Mononuclear cell (primary cell): ENCODE results near the gene GALNT14. TPM values are rescaled to one million over a fixed set of nuclear protein-coding genes. Genes with fewer than 3 reads are reported as not detected.

ENCODE experiments used
- H3K27me3 ChIP-seq: 2 replicates; pipeline ENCODE4 v1.6.0; 2011; ENCODE audit warnings: low read length, control low read depth; ENCODE audit not compliant: insufficient read depth
- H3K4me1 ChIP-seq: 2 replicates; pipeline ENCODE4 v1.5.1; 2011; ENCODE audit warnings: mild to moderate bottlenecking, low read length, control low read depth; ENCODE audit not compliant: insufficient read depth
- H3K4me3 ChIP-seq: 2 replicates; pipeline ENCODE4 v1.5.1; 2011; ENCODE audit warnings: mild to moderate bottlenecking, low read length, moderate library complexity
- H3K9me3 ChIP-seq: 2 replicates; pipeline ENCODE4 v1.5.1; 2011; ENCODE audit warnings: low read depth, mild to moderate bottlenecking, control low read depth, low read length
- total RNA-seq: library from RNA; depleted of rRNA; stranded (reverse); fragments of >200 nt; gene quantifications from one replicate; pipeline ENCODE4 v1.2.3, GENCODE V29; 2012

GALNT14 gene
- total RNA-seq, 1 donor = 0.31 TPM

DNA sequence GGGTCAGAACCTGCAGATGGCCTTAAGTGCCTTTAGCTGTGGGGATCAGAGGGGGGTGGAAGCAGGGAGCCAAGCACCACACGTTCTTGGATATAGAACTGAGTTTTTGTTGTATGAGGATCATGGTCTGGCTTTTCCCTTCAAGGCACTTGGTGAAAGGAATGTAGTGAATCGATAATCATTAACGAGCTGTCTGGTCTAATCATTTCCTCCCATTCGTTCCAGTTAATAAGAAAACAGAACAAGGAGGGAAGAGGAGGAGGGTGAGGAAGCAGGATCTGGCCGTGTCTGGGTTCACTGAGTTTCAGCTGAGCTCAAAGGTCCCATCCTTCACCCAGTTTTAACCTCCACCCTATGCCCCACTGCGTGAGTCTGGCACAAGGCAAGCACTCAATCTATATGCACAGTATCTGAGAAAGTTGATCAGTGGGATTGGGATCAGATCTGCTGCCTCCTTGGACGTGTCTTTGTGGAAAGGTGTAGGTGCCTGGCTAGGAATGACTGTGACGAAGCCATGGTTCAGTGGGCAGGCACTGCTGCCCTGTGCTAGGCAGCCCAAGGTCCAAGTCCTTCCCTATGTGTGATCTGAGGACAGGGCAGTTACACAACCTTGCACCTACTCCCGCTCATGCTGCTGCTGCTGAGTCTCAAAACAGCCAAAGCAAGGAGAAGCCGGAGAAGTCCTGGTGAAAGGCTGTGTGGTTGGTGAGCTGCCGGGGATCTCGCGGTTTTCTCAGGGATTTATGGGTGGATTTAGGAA lies 54.8 kb downstream of the GALNT14 start:
- H3K27me3 ChIP-seq = no peaks in the 10 kb centered on the region
- no peaks in the 10 kb centered on the region for H3K9me3 ChIP-seq
- no peaks in the 10 kb centered on the region for H3K4me1 ChIP-seq
- H3K4me3 ChIP-seq = no peak overlapping the region

DNA sequence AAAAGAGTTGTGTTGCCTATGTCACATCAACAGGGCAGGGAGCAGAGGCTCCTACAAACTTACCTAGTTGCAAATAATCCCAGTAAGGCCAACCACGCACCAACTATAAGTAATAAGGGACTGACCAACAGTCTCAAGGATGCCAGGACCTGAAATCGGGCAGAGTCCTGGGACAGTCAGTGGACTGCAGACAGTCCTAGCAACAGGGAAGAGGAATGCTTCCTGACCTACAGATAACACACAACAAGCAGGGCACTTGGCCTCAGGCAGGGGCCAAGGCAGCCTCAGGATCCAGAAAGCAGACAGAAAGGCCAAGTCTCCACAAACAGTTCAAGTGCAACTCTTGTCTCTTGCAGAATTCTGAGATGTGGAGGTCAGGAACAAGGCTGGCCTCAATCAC lies 56.2 kb downstream of the GALNT14 start:
- no peaks in the 10 kb centered on the region for H3K9me3 ChIP-seq
- H3K4me1 ChIP-seq = no peaks in the 10 kb centered on the region
- H3K4me3 ChIP-seq = no peak overlapping the region
- no peaks in the 10 kb centered on the region for H3K27me3 ChIP-seq

DNA sequence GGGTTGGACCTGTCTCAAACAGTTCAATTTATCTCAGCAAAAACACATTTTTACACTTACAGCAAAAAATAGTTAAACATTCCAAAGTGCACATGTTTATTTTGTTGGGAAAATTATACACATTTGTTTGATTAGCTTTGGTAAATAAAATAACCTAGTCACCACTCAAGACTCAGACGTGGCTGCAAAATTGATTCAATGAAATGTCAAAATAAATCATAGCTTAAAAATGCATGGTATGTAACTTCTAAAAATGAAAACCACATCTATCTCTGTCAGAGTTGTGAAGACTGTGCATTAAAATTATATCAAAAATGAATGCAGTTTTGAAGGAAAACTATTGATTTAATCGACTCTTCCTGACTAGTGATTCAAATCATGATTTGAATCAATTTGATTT lies 56.7 kb downstream of the GALNT14 start:
- H3K4me1 ChIP-seq = no peaks in the 10 kb centered on the region
- H3K4me3 ChIP-seq = no peak overlapping the region
- H3K9me3 ChIP-seq = no peaks in the 10 kb centered on the region
- no peaks in the 10 kb centered on the region for H3K27me3 ChIP-seq

DNA sequence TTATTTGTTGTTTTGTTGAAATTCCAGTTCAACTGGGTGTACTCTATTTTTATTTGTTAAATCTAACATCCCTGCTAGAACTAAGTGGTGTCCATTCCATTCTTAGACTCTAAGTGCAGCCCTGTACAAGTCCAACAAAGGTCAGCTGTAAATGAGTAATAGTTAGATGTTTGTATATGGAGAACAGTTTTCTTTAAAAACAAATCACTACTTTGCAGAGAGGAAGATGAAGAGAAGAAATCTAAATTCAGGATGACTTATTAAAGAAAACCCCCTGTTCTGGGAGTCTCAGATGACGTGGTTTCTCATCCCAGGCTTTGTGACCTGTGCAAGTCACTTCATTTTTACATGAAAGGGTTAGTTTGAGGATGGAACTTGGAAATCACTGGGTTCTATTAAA lies 57.9 kb downstream of the GALNT14 start:
- Histone ChIP-seq H3K4me3 (no peak overlapping the region), H3K4me1 (no peaks in the 10 kb centered on the region), H3K9me3 (no peaks in the 10 kb centered on the region), H3K27me3 (no peaks in the 10 kb centered on the region)

DNA sequence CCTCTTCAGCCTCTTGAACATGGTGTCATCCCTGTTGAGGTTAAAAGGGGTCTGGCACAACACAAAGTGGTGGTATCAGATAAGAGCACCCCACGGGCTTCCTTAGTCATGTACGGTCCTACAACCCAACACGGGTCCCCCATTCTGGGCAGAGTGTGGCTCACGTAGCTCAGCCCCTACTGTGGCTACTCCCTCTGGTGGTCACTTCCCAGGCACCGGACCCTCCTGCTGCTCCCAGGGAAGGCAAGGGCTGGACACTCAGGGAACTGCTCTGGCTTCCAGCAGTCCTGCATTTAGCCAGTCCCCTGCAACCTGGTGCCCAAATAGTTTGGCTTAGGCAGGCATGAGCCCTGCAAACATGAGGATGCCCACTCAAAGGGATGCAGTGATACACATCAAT lies 58.6 kb downstream of the GALNT14 start:
- H3K4me3 ChIP-seq = no peak overlapping the region
- no peaks in the 10 kb centered on the region for H3K9me3 ChIP-seq
- H3K4me1 ChIP-seq = no peaks in the 10 kb centered on the region
- no peaks in the 10 kb centered on the region for H3K27me3 ChIP-seq

DNA sequence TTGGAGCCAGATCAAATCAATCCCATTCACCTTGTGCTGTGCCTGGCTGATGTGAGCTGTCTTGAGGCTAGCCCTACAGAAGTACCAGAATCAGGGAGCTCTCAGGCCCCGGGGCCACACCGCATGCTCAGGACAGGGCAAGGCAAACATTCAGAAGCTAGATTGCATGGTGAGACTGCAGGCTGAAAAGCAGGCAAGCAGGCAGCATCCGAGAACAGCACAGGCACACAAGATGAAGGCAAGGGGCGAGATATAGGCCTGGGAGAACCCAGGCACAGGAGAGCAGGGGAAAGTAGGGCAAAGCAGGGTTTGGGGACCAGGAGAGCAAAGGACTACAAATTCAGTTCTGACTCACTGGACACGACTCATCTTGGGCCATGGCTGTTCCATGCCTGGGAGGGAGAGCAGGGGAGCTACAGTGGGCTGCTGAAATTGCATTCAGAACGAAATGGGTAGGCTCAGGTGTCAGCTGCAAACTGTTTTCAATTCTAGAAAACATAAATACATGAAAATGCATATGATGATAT lies 59.6 kb downstream of the GALNT14 start:
- Histone ChIP-seq H3K9me3 (no peaks in the 10 kb centered on the region), H3K4me1 (no peaks in the 10 kb centered on the region), H3K27me3 (no peaks in the 10 kb centered on the region), H3K4me3 (no peak overlapping the region)

DNA sequence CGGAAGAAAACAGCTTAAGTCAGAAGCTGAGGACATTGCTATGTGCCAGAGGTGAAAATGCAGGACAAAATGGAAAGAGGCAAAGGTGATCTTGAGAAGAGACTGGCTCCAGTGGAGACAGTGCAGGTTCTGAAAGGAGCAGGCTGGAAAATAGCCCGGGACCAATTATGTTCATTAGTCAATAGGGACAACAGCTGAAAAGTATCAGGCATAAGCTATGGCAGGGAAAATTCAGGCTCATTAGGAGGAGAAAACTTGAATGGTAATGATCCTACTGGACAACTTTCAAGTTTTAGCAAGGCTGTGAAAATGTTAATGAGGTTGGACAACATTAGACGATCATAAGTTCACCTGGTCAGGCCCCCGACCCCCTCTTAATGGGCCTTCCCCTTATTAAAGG lies 60.2 kb downstream of the GALNT14 start:
- Histone ChIP-seq H3K9me3 (no peaks in the 10 kb centered on the region), H3K27me3 (no peaks in the 10 kb centered on the region), H3K4me1 (no peaks in the 10 kb centered on the region), H3K4me3 (no peak overlapping the region)

DNA sequence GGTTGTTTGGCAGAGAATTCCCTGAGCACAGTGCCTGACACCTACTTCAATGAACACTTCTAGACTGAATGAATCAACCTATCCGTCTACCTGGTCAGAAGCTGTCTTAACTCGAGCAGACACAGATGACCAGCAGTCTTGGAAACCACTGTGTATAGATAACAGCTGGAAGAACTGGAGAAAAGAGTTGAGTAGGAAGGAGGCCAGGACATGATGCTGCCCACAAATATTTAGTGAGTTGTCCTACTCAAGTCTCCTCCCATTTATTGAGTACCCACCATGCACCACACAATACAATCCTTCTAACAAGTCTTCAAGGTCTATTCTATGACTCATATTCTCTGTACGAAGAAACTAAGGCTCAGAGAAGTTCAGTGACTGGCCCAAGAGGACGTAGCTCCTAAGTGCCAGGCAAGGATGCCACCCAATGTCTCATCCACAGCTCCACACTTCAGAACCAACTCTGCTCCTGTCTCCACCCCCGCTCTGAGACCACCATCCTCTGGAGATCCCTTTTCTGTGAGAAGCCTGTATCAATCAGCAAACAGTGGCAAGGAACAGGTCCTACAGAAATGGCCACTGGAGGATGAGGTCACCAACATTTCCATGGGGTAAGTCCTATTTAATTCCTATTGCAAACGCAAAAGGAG lies 62.2 kb downstream of the GALNT14 start:
- no peaks in the 10 kb centered on the region for H3K9me3 ChIP-seq
- no peaks in the 10 kb centered on the region for H3K4me1 ChIP-seq
- H3K4me3 ChIP-seq = no peak overlapping the region
- no peaks in the 10 kb centered on the region for H3K27me3 ChIP-seq

DNA sequence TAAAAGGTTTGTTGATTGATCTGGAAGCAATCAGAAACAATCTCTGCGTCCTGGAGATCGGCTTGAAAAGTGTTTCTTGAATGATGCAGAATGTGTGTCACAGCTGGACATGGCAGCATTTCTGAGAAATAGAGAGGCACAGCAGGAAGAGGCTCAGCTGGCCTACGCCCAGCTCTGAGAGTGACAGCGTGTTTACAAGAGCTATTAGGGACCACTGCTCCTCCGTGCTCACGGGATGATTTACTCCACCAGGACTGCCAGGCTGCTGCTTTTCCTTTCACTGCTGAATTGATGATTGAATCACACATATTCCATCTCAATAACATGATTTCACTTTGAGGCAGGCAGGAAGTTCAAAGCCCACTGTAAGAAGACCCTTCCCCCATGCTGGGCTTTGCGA lies 62.8 kb downstream of the GALNT14 start:
- Histone ChIP-seq H3K4me1 (no peaks in the 10 kb centered on the region), H3K9me3 (no peaks in the 10 kb centered on the region), H3K27me3 (no peaks in the 10 kb centered on the region), H3K4me3 (no peak overlapping the region)

DNA sequence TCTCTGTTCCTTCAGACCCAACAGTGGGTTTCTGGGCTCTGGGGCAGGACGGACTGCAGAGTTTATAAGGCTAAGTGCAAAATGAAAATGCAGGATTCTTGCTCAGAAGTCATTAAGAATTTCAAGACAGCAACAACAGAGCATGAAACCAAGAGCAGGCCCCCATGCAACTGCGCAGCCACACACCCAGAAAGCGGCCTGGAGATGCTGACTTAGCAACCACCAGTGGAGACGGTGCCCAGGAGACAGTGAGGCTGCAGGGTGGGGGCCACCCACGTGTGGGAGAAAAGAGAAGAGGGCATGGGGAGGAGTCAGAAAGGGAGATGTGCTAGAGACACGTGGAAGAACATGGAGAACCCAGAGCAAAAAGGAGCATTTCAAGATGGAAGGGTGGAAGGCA lies 66.5 kb downstream of the GALNT14 start:
- no peak overlapping the region for H3K4me3 ChIP-seq

DNA sequence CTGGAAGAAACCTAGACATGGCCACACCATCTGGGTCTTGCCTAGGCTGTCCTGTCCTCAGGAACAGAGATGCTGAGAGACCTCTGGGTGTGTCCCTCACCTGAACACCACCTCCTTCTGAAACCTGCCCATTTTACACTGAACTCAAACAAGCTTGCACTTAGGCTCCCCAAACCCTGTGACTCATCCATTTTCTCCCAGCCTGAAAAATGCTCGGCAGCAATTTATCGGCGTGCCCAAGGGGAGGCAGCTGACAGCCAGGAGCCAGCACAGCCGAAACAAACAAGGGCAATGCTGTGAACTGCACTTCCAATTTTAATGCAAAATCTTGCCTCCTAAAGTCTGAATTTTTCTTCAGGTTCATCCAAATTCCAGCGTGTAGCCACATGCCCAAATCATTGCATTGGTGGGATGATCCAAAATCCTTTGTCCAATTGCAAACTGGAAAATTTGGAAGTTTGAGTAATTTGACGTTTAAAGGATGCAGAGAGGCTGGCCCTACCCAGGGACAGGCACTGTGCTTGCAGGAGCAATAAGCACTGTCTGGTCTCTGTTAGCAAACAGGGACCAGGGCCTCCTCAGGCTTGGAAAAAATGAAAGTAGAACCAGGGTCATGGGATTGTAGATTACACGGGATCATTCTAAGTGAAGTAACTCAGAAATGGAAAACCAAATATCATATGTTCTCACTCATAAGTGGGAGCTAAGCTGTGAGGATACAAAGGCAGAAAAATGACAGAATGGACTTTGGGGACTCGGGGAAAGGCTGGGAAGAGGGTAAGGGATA lies 67.7 kb downstream of the GALNT14 start:
- Histone ChIP-seq H3K9me3 (no peaks in the 10 kb centered on the region), H3K27me3 (no peaks in the 10 kb centered on the region), H3K4me1 (no peaks in the 10 kb centered on the region), H3K4me3 (no peak overlapping the region)

More for the DNA sequence above, 66.5 kb downstream of the GALNT14 start:
- no peaks in the 10 kb centered on the region for H3K4me1 ChIP-seq
- no peaks in the 10 kb centered on the region for H3K9me3 ChIP-seq
- no peaks in the 10 kb centered on the region for H3K27me3 ChIP-seq

DNA sequence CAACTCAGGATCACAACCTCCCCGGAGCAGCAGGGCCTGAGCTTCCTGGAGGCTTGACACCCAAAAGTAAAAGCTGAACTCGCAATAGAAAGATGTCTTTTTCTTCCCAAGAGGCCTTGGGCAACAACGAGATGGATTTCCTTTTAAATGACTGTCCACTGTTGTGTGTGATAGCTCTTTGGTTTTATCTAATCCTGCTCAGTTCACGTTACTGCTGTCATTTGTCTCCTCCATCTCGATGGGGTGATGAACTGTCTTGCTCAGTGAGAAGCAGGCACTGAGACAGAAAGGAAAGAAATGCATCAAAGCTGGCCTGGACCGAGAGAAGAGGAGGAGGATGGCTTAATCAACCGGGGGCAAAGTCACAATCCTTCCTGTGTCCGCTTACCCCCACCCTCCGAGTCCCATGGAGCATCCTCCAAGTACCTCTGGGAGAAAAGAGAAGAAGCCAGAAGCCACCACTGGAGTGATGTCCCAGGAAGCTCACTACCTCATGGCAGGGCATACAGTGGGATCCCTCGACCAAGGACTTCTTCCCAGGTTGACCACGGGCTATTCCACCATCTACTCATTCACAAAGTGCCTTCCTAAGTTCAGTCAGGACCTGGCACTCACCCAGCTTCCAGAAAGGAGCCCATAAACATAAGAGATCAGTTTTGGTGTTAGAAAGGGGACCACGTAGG lies 68.5 kb downstream of the GALNT14 start:
- no peaks in the 10 kb centered on the region for H3K27me3 ChIP-seq
- H3K4me1 ChIP-seq = no peaks in the 10 kb centered on the region
- H3K4me3 ChIP-seq = no peak overlapping the region
- H3K9me3 ChIP-seq = no peaks in the 10 kb centered on the region

DNA sequence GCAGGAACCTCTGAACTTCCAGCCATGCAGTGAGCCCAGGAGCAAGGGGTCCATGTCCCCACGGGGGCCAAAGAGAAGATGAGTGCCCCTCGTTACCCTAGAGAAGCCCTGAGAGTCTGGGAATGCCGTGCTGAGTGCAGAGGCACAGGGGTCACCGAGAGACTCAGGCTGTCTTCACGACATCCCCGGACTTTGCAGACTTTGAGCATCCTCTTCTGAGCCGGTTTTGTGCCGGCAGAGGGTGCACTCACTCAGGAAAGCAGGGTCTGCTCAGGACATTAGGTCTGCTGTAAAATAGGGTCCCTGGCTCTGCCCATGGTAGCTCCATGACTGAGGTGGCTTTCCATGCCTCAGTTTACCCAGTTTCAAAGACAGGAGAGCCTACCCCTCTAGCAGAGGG lies 71.0 kb downstream of the GALNT14 start:
- no peaks in the 10 kb centered on the region for H3K27me3 ChIP-seq
- H3K4me3 ChIP-seq = no peak overlapping the region
- H3K9me3 ChIP-seq = no peaks in the 10 kb centered on the region
- no peaks in the 10 kb centered on the region for H3K4me1 ChIP-seq

DNA sequence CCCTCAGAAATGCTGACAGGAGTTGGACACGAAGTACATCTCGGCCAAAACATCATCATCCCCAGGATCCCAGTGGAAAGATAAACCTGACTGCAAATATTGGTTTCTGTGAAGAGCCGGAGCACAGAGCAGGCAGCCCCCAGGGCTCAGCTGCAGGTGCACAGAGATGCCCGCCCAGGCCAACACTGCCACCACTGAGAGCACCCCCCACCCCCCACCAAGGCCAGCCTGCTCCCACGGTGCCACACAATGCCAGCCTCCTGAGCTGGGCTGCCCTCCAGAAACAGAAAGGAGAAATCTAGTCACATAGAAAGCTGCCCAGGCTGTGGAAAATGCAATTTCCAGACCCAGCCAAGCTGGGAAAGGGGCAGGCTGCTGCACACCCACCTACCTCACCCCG lies 71.7 kb downstream of the GALNT14 start:
- H3K4me3 ChIP-seq = no peak overlapping the region
- H3K27me3 ChIP-seq = no peaks in the 10 kb centered on the region
- H3K9me3 ChIP-seq = no peaks in the 10 kb centered on the region
- no peaks in the 10 kb centered on the region for H3K4me1 ChIP-seq

DNA sequence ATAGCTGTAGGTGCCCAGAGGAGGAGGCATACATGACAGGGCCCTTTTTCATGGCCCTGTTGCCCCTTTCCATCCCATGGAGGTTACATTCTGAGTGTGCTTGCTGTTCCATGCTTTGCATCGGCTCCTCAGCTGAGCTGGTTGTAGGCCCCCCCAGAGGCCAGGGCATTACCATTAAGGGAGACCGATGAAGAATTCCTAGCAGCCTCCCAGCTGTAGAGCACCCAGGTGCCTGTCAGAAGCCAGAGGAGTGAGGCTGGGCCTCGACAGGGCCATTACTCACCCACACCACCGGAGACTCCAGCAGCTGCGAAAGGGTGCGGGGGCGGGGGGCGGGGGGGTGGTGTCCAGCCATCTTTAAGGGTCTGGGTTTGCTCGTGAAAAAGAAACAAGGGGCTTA lies 72.2 kb downstream of the GALNT14 start:
- no peaks in the 10 kb centered on the region for H3K27me3 ChIP-seq

More for the DNA sequence above, 72.2 kb downstream of the GALNT14 start:
- H3K4me1 ChIP-seq = no peaks in the 10 kb centered on the region
- H3K9me3 ChIP-seq = no peaks in the 10 kb centered on the region
- H3K4me3 ChIP-seq = no peak overlapping the region
